KMS-11 (cell line): ENCODE data around the gene SHC2.

Experiments
- H2AFZ ChIP-seq: fragments of 200-600 bp; sonication (generic); 2 replicates; pipeline ENCODE4 v1.6.1; 2016; ENCODE audit warnings: antibody characterized with exemption, mixed run types, low read depth
- H3K27ac ChIP-seq: fragments of 200-600 bp; sonication (generic); 2 replicates; pipeline ENCODE4 v1.6.1; 2016; ENCODE audit warnings: mild to moderate bottlenecking, mixed run types
- H3K27me3 ChIP-seq: fragments of 200-600 bp; sonication (generic); 2 replicates; pipeline ENCODE4 v1.6.1; 2017; ENCODE audit warnings: mild to moderate bottlenecking, low read depth, mixed run types, moderate library complexity; ENCODE audit not compliant: insufficient read depth
- H3K36me3 ChIP-seq: fragments of 200-600 bp; sonication (generic); 2 replicates; pipeline ENCODE4 v1.6.1; 2017; ENCODE audit warnings: mild to moderate bottlenecking, mixed run types; ENCODE audit not compliant: insufficient read depth
- H3K4me1 ChIP-seq: fragments of 200-600 bp; sonication (generic); 2 replicates; pipeline ENCODE4 v1.6.1; 2016; ENCODE audit warnings: mild to moderate bottlenecking, low read depth, mixed run types; ENCODE audit not compliant: poor library complexity, severe bottlenecking
- H3K4me2 ChIP-seq: fragments of 200-600 bp; sonication (generic); 2 replicates; pipeline ENCODE4 v1.7.0; 2016; ENCODE audit warnings: mild to moderate bottlenecking, mixed run types
- H3K4me3 ChIP-seq: fragments of 200-600 bp; sonication (generic); IDR thresholded peaks from 2 replicates; pipeline ENCODE4 v1.6.1; 2017; ENCODE audit warnings: low read depth, low read length, mixed read lengths; ENCODE audit not compliant: insufficient read depth
- H3K79me2 ChIP-seq: fragments of 200-600 bp; sonication (generic); 2 replicates; pipeline ENCODE4 v1.6.1; 2016; ENCODE audit warnings: low read depth, mixed run types; ENCODE audit not compliant: insufficient read depth
- H3K9ac ChIP-seq: fragments of 200-600 bp; sonication (generic); 2 replicates; pipeline ENCODE4 v1.6.1; 2016; ENCODE audit warnings: mild to moderate bottlenecking, mixed run types
- H4K20me1 ChIP-seq: fragments of 200-600 bp; sonication (generic); 2 replicates; pipeline ENCODE4 v1.6.1; 2016; ENCODE audit warnings: mild to moderate bottlenecking, mixed run types; ENCODE audit not compliant: insufficient read depth
- CTCF ChIP-seq: fragments of 200-600 bp; sonication (generic); conservative IDR thresholded peaks from 2 replicates; pipeline ENCODE4 v1.6.1; 2017; ENCODE audit warnings: low read depth, mild to moderate bottlenecking, antibody characterized with exemption, low read length, moderate library complexity, mixed read lengths

Gene SHC2

GRCh38 chr19:461721-462551, 1.1 kb upstream of the SHC2 start:
- H3K4me2 ChIP-seq = no peak overlapping the region
- no peak overlapping the region for H3K9ac ChIP-seq
- peaks cover 2% of the 10 kb centered on the region; the same call in 1 of the 2 replicates for H3K27me3 ChIP-seq
- no peak overlapping the region for H3K27ac ChIP-seq
- no peaks in the 10 kb centered on the region for H3K36me3 ChIP-seq
- H4K20me1 ChIP-seq = no peaks in the 10 kb centered on the region
- H3K79me2 ChIP-seq = no peaks in the 10 kb centered on the region
- no peak overlapping the region for H2AFZ ChIP-seq
- no peaks in the 10 kb centered on the region for H3K4me1 ChIP-seq
- no peak for TF ChIP-seq CTCF
- no peak overlapping the region for H3K4me3 ChIP-seq

- no peak for TF ChIP-seq CTCF
- Histone ChIP-seq H3K27me3 (peaks cover 4% of the 10 kb centered on the region; the same call in 1 of the 2 replicates), H3K4me3 (no peak overlapping the region), H3K27ac (no peak overlapping the region), H3K79me2 (no peaks in the 10 kb centered on the region), H3K9ac (no peak overlapping the region), H2AFZ (no peak overlapping the region), H3K4me1 (no peaks in the 10 kb centered on the region), H4K20me1 (no peaks in the 10 kb centered on the region), H3K36me3 (no peaks in the 10 kb centered on the region), H3K4me2 (no peak overlapping the region)
Observed at GRCh38 chr19:459724-460511, 915 bp downstream of the SHC2 start.

- Histone ChIP-seq H3K9ac (no peak overlapping the region), H3K36me3 (no peaks in the 10 kb centered on the region), H2AFZ (no peak overlapping the region), H3K79me2 (no peaks in the 10 kb centered on the region), H4K20me1 (no peaks in the 10 kb centered on the region), H3K4me1 (no peaks in the 10 kb centered on the region), H3K27me3 (peaks cover 18% of the 10 kb centered on the region), H3K27ac (no peak overlapping the region), H3K4me3 (no peak overlapping the region), H3K4me2 (no peak overlapping the region)
- no peak for TF ChIP-seq CTCF
Observed at GRCh38 chr19:458091-459042, 2.5 kb downstream of the SHC2 start.

- Histone ChIP-seq H3K27me3 (peaks cover 23% of the 10 kb centered on the region), H2AFZ (no peak overlapping the region), H3K27ac (no peak overlapping the region), H3K4me2 (no peak overlapping the region), H3K9ac (no peak overlapping the region), H3K4me1 (no peaks in the 10 kb centered on the region), H4K20me1 (no peaks in the 10 kb centered on the region), H3K4me3 (no peak overlapping the region), H3K79me2 (no peaks in the 10 kb centered on the region), H3K36me3 (no peaks in the 10 kb centered on the region)
- TF ChIP-seq CTCF = no peak
Observed at GRCh38 chr19:457636-458035, 3.2 kb downstream of the SHC2 start.
